GM06990 (cell line): Measurements from ENCODE around the gene HES1.
"Not testable (repeated sequence)": the region's sequence is repeated elsewhere in the genome, so short reads cannot be mapped to it uniquely, and the experiment has no call there.

Source experiments
- DNase-seq: peaks from one replicate; pipeline ENCODE4 v3.0.0-alpha.2; 2011; ENCODE audit not compliant: insufficient read length; ENCODE audit errors: extremely low read depth
- H3K27me3 ChIP-seq: replicated peaks from 2 replicates; pipeline ENCODE4 v1.6.0; 2011; ENCODE audit warnings: low read length; ENCODE audit not compliant: control insufficient read depth, insufficient read depth
- H3K36me3 ChIP-seq: 2 replicates; pipeline ENCODE4 v1.5.1; 2011; ENCODE audit warnings: low read length; ENCODE audit not compliant: control insufficient read depth, insufficient read depth
- H3K4me3 ChIP-seq: replicated peaks from 2 replicates; pipeline ENCODE4 v1.5.1; 2011; ENCODE audit warnings: low read depth, mild to moderate bottlenecking, control low read depth, low read length
- TF ChIP-seq, protein P1 (sequence below): IDR thresholded peaks from 2 replicates; pipeline ENCODE4 v1.5.1; 2011; ENCODE audit warnings: low read length, control low read depth, mild to moderate bottlenecking, inconsistent platforms; ENCODE audit not compliant: insufficient read depth, poor library complexity, severe bottlenecking

Gene HES1

GRCh38 chr3:194090716-194091115 lies 45.2 kb upstream of the HES1 start:
- TF ChIP-seq, protein P1, sequence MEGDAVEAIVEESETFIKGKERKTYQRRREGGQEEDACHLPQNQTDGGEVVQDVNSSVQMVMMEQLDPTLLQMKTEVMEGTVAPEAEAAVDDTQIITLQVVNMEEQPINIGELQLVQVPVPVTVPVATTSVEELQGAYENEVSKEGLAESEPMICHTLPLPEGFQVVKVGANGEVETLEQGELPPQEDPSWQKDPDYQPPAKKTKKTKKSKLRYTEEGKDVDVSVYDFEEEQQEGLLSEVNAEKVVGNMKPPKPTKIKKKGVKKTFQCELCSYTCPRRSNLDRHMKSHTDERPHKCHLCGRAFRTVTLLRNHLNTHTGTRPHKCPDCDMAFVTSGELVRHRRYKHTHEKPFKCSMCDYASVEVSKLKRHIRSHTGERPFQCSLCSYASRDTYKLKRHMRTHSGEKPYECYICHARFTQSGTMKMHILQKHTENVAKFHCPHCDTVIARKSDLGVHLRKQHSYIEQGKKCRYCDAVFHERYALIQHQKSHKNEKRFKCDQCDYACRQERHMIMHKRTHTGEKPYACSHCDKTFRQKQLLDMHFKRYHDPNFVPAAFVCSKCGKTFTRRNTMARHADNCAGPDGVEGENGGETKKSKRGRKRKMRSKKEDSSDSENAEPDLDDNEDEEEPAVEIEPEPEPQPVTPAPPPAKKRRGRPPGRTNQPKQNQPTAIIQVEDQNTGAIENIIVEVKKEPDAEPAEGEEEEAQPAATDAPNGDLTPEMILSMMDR: no peak
- no peak overlapping the region for H3K4me3 ChIP-seq

GRCh38 chr3:194091141-194091540 lies 44.8 kb upstream of the HES1 start:
- H3K36me3 ChIP-seq: no peaks in the 10 kb centered on the region
- no peak for DNase-seq

More at GRCh38 chr3:194090716-194091115, 45.2 kb upstream of the HES1 start:
- Histone ChIP-seq H3K27me3 (no peaks in the 10 kb centered on the region), H3K36me3 (no peaks in the 10 kb centered on the region)
- DNase-seq: no peak

GRCh38 chr3:194091897-194092296 lies 44.1 kb upstream of the HES1 start:
- not testable (repeated sequence) for H3K36me3 ChIP-seq, DNase-seq, H3K4me3 ChIP-seq, H3K27me3 ChIP-seq

More at GRCh38 chr3:194091141-194091540, 44.8 kb upstream of the HES1 start:
- H3K4me3 ChIP-seq: no peak overlapping the region
- H3K27me3 ChIP-seq: no peaks in the 10 kb centered on the region
- TF ChIP-seq, protein P1: no peak

DNA sequence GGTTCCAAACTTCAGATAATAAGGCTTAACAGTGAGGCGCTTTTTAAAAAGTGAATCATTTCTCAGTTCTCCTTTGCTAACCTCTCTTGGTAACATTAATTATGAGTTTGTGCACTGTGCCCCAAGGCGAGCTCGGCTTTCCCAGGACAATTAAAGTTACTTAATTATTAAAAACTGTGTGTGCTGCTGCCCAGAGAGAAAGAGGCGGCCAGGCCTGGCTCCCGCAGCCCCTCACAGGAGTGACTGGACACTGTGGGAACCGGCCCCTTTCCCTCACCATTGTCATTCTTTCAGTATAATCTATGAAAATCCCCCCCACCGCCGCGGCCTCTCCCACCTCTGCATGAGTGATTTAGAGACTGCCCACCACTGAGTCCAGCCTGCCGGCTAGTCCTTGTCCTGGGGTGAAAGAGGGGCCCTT lies 43.1 kb upstream of the HES1 start:
- no peaks in the 10 kb centered on the region for H3K27me3 ChIP-seq
- TF ChIP-seq, protein P1: no peak
- no peaks in the 10 kb centered on the region for H3K36me3 ChIP-seq
- no peak overlapping the region for H3K4me3 ChIP-seq
- no peak for DNase-seq

GRCh38 chr3:194093842-194094241 lies 42.1 kb upstream of the HES1 start:
- no peaks in the 10 kb centered on the region for H3K27me3 ChIP-seq
- DNase-seq: no peak
- H3K36me3 ChIP-seq: no peaks in the 10 kb centered on the region
- no peak overlapping the region for H3K4me3 ChIP-seq
- TF ChIP-seq, protein P1: no peak

DNA sequence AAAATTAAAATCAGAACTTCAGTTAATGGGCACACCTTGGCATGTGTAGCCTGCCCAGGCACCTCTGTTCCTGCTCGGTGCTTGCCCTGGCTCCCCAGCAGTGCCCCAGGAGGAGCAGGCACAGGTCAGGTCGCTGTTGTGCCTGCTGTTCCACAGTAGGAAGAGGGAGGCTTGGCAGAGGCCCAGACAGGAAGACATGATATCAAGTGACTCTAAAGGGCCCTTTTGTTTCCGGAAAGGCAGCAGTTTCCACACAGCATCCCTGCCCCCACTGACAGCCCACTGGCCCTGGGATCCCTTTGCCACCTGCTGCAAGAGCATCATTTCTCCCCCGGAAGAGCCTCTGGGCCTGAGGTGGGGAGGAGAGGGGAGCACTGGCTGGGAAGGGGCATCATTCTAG lies 40.5 kb upstream of the HES1 start:
- H3K27me3 ChIP-seq: no peaks in the 10 kb centered on the region
- TF ChIP-seq, protein P1: no peak

More for the DNA sequence above, 40.5 kb upstream of the HES1 start:
- no peak for DNase-seq
- no peaks in the 10 kb centered on the region for H3K36me3 ChIP-seq
- H3K4me3 ChIP-seq: no peak overlapping the region
